HL-60 (cell line): ENCODE data around the gene CHCHD6.

Experiments used
- CTCF ChIP-seq: IDR thresholded peaks from one replicate; pipeline ENCODE4 v1.5.1; 2011; ENCODE audit warnings: low read length, control low read depth, inconsistent platforms; ENCODE audit not compliant: insufficient read depth
- GABPA ChIP-seq: IDR thresholded peaks from 2 replicates; pipeline ENCODE4 v1.6.1; 2012; ENCODE audit warnings: low read depth
- POLR2AphosphoS5 ChIP-seq: IDR thresholded peaks from 2 replicates; pipeline ENCODE4 v1.6.1; 2012; ENCODE audit warnings: low read depth
- REST ChIP-seq: IDR thresholded peaks from 2 replicates; pipeline ENCODE4 v1.6.1; 2012; ENCODE audit warnings: low read depth; ENCODE audit not compliant: insufficient replicate concordance
- SPI1 ChIP-seq: IDR thresholded peaks from 2 replicates; pipeline ENCODE4 v1.6.1; 2012; ENCODE audit warnings: low read depth, mild to moderate bottlenecking, borderline replicate concordance

GRCh38 chr3:126832933-126833332, 128.9 kb downstream of the CHCHD6 start:
- no peak for TF ChIP-seq CTCF
- TF ChIP-seq POLR2AphosphoS5: no peak
- no peak for TF ChIP-seq GABPA
- TF ChIP-seq REST: no peak
- TF ChIP-seq SPI1: no peak
